BJ (cell line): Measurements from ENCODE around the gene C17orf107. TPM values are rescaled to one million over a fixed set of nuclear protein-coding genes. Genes with fewer than 3 reads are reported as not detected.

Experiments used
- CTCF ChIA-PET: fragments of 350-600 bp; formaldehyde crosslinking; extraction: SDS; loops from one replicate; lab custom pipeline; 2021; ENCODE audit warnings: antibody characterized with exemption, inconsistent platforms; lab: Yijun Ruan, JAX
- POLR2A ChIA-PET: fragments of 300-600 bp; sonication (Branson Sonifier 250); formaldehyde crosslinking; extraction: SDS; loops from one replicate; lab custom pipeline; 2021; ENCODE audit warnings: antibody characterized with exemption; lab: Charles Lee
- DNase-seq: peaks from one replicate; pipeline ENCODE4 v3.0.0-alpha.2; 2011; ENCODE audit warnings: low read depth
- H3K27me3 ChIP-seq: 2 replicates; pipeline ENCODE4 v1.6.0; 2011; ENCODE audit warnings: low read length; ENCODE audit not compliant: control insufficient read depth, insufficient read depth
- H3K36me3 ChIP-seq: 2 replicates; pipeline ENCODE4 v1.5.1; 2011; ENCODE audit warnings: low read length; ENCODE audit not compliant: control insufficient read depth, insufficient read depth
- H3K4me3 ChIP-seq: 2 replicates; pipeline ENCODE4 v1.5.1; 2011; ENCODE audit warnings: low read depth, mild to moderate bottlenecking, control low read depth, low read length
- CTCF ChIP-seq: IDR thresholded peaks from 2 replicates; pipeline ENCODE4 v1.5.1; 2011; ENCODE audit warnings: low read depth, mild to moderate bottlenecking, control low read depth, inconsistent platforms, low read length, moderate library complexity; ENCODE audit not compliant: insufficient read depth
- polyA plus RNA-seq: library from polyadenylated mRNA; depleted of rRNA; stranded (reverse); fragments of >200 nt; gene quantifications from 2 replicates; pipeline ENCODE4 v1.2.3, GENCODE V29; 2011

C17orf107 gene
- polyA plus RNA-seq, 1 experiment, result 4.5 TPM

GRCh38 chr17:4947010-4947410 is 47.7 kb downstream of the C17orf107 start:
- TF ChIP-seq CTCF, result no peak
- H3K4me3 ChIP-seq, result peak overlapping the region; percentile 92
- ChIA-PET POLR2A (interaction anchor here (2.5 kb wide), 1 partner anchor 20 kb away, joined by 17 read pairs; the partner anchor contains the start of gene SPAG7), CTCF (interaction anchor here (1.3 to 1.5 kb wide), 2 partner anchors 38 to 41 kb away, joined by 4 to 5 read pairs; no protein-coding TSS in a partner anchor)
- no peaks in the 10 kb centered on the region for H3K27me3 ChIP-seq
- no peak for DNase-seq
- H3K36me3 ChIP-seq, result peaks cover 19% of the 10 kb centered on the region

- POLR2A ChIA-PET, result interaction anchor here (2.5 kb wide), 1 partner anchor 20 kb away, joined by 17 read pairs; the partner anchor contains the start of gene SPAG7
- CTCF ChIA-PET, result interaction anchor here (1.3 kb wide), 1 partner anchor 39 kb away, joined by 4 read pairs; no protein-coding TSS in a partner anchor
- peaks cover 17% of the 10 kb centered on the region for H3K36me3 ChIP-seq
- no peak for DNase-seq
- H3K4me3 ChIP-seq, result peak overlapping the region; percentile 92
- no peaks in the 10 kb centered on the region for H3K27me3 ChIP-seq
- no peak for TF ChIP-seq CTCF
Observed at GRCh38 chr17:4947411-4948165, 48.3 kb downstream of the C17orf107 start.

GRCh38 chr17:4948166-4948930 is 49.0 kb downstream of the C17orf107 start, which contains the start of gene PFN1:
Gene PFN1 (minus strand): TSS chr17:4948530. CDS start chr17:4948394, 136 bp downstream.
- Histone ChIP-seq H3K36me3 (peaks cover 13% of the 10 kb centered on the region), H3K27me3 (no peaks in the 10 kb centered on the region), H3K4me3 (peak within 1 kb of the TSS; percentile 92)
- POLR2A ChIA-PET, result interaction anchor here (0.6 to 2.5 kb wide), 2 partner anchors 8 to 19 kb away, joined by 3 to 17 read pairs; partner anchors contain the start of genes RNF167 and SPAG7
- TF ChIP-seq CTCF, result no peak
- DNase-seq, result peak; percentile 63
- CTCF ChIA-PET, result interaction anchor here (1.3 kb wide), 1 partner anchor 39 kb away, joined by 4 read pairs; no protein-coding TSS in a partner anchor

GRCh38 chr17:4948931-4949320 is 49.6 kb downstream of the C17orf107 start:
- no peak for TF ChIP-seq CTCF
- peaks cover 13% of the 10 kb centered on the region for H3K36me3 ChIP-seq
- DNase-seq, result peak; percentile 60
- no peaks in the 10 kb centered on the region for H3K27me3 ChIP-seq
- POLR2A ChIA-PET, result interaction anchor here (0.6 to 2.5 kb wide), 2 partner anchors 9 to 18 kb away, joined by 3 to 17 read pairs; partner anchors contain the start of genes RNF167 and SPAG7
- CTCF ChIA-PET, result no interaction called here
- peak overlapping the region; percentile 92 for H3K4me3 ChIP-seq
